MCF 10A (cell line): ENCODE data around the gene MED26. TPM values are rescaled to one million over a fixed set of nuclear protein-coding genes. Genes with fewer than 3 reads are reported as not detected.
A peak's percentile ranks its signal among the peaks of the same experiment; 100 is the strongest.

ENCODE experiments used
- BruUV-seq: library from RNA; stranded (reverse); fragments of 400-500 nt; replicated peaks from 2 replicates; lab custom pipeline; 2021; lab: Mats Ljungman, UMichigan
- CTCF ChIA-PET: fragments of 300-600 bp; sonication (Branson Sonifier 250); formaldehyde crosslinking; extraction: SDS; loops from one replicate; lab custom pipeline; 2021; ENCODE audit warnings: antibody characterized with exemption, inconsistent platforms; lab: Yijun Ruan, JAX
- POLR2A ChIA-PET: fragments of 300-600, 350-650 bp; sonication (Branson Sonifier 250); formaldehyde crosslinking; extraction: SDS; loops from one replicate; lab custom pipeline; 2020; ENCODE audit warnings: antibody characterized with exemption, inconsistent platforms; lab: Yijun Ruan, JAX
- DNase-seq: peaks from one replicate; pipeline ENCODE4 v3.0.0-alpha.2; 2018; ENCODE audit not compliant: unreplicated experiment
- H3K27ac Mint-ChIP-seq: one replicate; pipeline ENCODE4 v1.8.0; 2022; ENCODE audit warnings: mild to moderate bottlenecking, low read depth, mixed read lengths; ENCODE audit not compliant: unreplicated experiment
- H3K27me3 Mint-ChIP-seq: one replicate; pipeline ENCODE4 v1.8.0; 2022; ENCODE audit warnings: mixed read lengths; ENCODE audit not compliant: insufficient read depth, unreplicated experiment
- H3K36me3 Mint-ChIP-seq: one replicate; pipeline ENCODE4 v1.8.0; 2022; ENCODE audit warnings: mild to moderate bottlenecking, moderate library complexity, mixed read lengths; ENCODE audit not compliant: insufficient read depth, unreplicated experiment
- H3K4me1 Mint-ChIP-seq: one replicate; pipeline ENCODE4 v1.8.0; 2022; ENCODE audit warnings: mixed read lengths; ENCODE audit not compliant: insufficient read depth, unreplicated experiment
- H3K4me3 Mint-ChIP-seq: one replicate; pipeline ENCODE4 v1.8.0; 2022; ENCODE audit warnings: mild to moderate bottlenecking, moderate library complexity, mixed read lengths; ENCODE audit not compliant: unreplicated experiment
- H3K9me3 Mint-ChIP-seq: one replicate; pipeline ENCODE4 v1.8.0; 2022; ENCODE audit warnings: mixed read lengths; ENCODE audit not compliant: unreplicated experiment
- CTCF ChIP-seq: fragments of 200-600 bp; IDR thresholded peaks from one replicate; pipeline ENCODE4 v1.8.0; 2022; ENCODE audit warnings: antibody characterized with exemption, mild to moderate bottlenecking; ENCODE audit not compliant: unreplicated experiment
- intact Hi-C: fragments of 100-400 bp; cut with micrococcal nuclease; formaldehyde crosslinking; loops from 2 replicates; pipeline ENCODE4 v1.14.1; 2022
- total RNA-seq: library from RNA; stranded (reverse); gene quantifications from 2 replicates; pipeline ENCODE4 v1.2.3, GENCODE V29; 2022

MED26 gene
- total RNA-seq, 1 experiment from 2014 or later = 12.9 TPM

GRCh38 chr19:16608290-16608739 lies 19.7 kb downstream of the MED26 start:
- Mint-ChIP-seq H3K4me3 (peak overlapping the region; percentile 1), H3K27me3 (no peaks in the 10 kb centered on the region), H3K36me3 (peaks cover 13% of the 10 kb centered on the region), H3K4me1 (peaks cover 40% of the 10 kb centered on the region), H3K27ac (peak overlapping the region; percentile 74), H3K9me3 (no peaks in the 10 kb centered on the region)
- POLR2A ChIA-PET = interaction anchor here (0.7 to 3.7 kb wide), 9 partner anchors 10 to 67 kb away, joined by 3 to 13 read pairs (median 4); partner anchors contain the start of genes MED26 and TMEM38A
- DNase-seq = peak; percentile 69
- no peak for TF ChIP-seq CTCF
- CTCF ChIA-PET = interaction anchor here (0.7 to 1.3 kb wide), 3 partner anchors 24 to 329 kb away, joined by 3 to 5 read pairs (median 3); no protein-coding TSS in a partner anchor
- intact Hi-C loops = no loop called here
- no TSS peak for BruUV-seq

DNA sequence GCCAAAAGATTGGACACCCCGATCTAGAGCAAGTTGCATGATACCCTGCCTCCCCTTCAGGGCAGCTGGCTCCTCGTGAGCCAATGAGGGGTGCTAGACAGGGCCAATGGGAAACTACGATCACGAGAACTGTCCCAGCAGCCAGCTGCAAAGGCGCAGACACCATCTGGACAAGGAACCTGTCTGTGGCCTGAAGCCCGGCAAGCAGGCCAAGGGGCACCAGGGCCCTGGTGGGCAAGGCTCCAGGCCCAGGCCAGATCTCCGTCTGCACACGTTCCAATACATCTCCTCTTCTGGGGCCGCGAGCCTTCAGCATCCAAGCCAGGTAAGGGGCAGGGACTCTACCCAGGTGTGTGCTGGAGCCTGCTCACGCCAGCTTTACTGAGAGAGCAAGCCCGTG lies 20.2 kb downstream of the MED26 start:
- DNase-seq = no peak
- H3K4me3 Mint-ChIP-seq = peak overlapping the region; percentile 1
- peak overlapping the region; percentile 74 for H3K27ac Mint-ChIP-seq
- ChIA-PET CTCF (interaction anchor here (0.7 to 1.3 kb wide), 2 partner anchors 23 to 330 kb away, joined by 3 to 5 read pairs; no protein-coding TSS in a partner anchor), POLR2A (interaction anchor here (1.1 to 3.7 kb wide), 6 partner anchors 11 to 66 kb away, joined by 3 to 13 read pairs (median 4); partner anchors contain the start of genes MED26 and TMEM38A)
- intact Hi-C loops = no loop called here
- H3K27me3 Mint-ChIP-seq = no peaks in the 10 kb centered on the region
- no peaks in the 10 kb centered on the region for H3K9me3 Mint-ChIP-seq
- H3K4me1 Mint-ChIP-seq = peaks cover 35% of the 10 kb centered on the region
- TF ChIP-seq CTCF = no peak
- no TSS peak for BruUV-seq
- peaks cover 13% of the 10 kb centered on the region for H3K36me3 Mint-ChIP-seq

DNA sequence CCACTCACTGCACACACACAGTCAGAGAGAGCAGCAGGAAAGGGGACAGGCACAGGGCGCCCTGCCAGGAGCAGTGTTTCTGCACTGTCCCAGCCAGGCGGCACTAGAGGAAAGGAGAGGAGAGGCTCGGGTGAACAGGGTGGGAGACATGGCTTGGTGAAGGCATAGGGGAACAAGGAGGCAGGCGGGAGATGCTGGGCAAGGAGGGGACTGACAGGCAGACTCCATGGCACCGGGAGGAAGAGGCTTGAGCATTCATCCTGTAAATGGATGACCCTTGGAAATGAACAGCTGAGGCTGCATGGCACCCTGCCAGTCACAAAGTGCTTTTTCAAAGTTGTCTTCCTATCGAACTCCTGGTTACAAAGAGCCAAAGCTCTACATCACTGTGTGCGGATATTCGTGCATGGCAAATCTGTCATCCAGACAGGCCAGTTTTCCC lies 22.4 kb downstream of the MED26 start:
- H3K27ac Mint-ChIP-seq = peak overlapping the region; percentile 9
- no peak overlapping the region for H3K4me3 Mint-ChIP-seq
- H3K27me3 Mint-ChIP-seq = no peaks in the 10 kb centered on the region
- TF ChIP-seq CTCF = no peak
- peaks cover 13% of the 10 kb centered on the region for H3K36me3 Mint-ChIP-seq
- no TSS peak for BruUV-seq
- H3K4me1 Mint-ChIP-seq = peaks cover 20% of the 10 kb centered on the region
- no peak for DNase-seq
- no peaks in the 10 kb centered on the region for H3K9me3 Mint-ChIP-seq
- intact Hi-C loops = no loop called here
- CTCF ChIA-PET = interaction anchor here (0.7 kb wide), 1 partner anchor 195 kb away, joined by 3 read pairs; no protein-coding TSS in a partner anchor
- POLR2A ChIA-PET = interaction anchor here (0.7 to 3.7 kb wide), 2 partner anchors 23 to 64 kb away, joined by 4 to 13 read pairs; partner anchors contain the start of gene MED26

GRCh38 chr19:16605115-16605514 lies 22.9 kb downstream of the MED26 start:
- CTCF ChIA-PET = no interaction called here
- no peaks in the 10 kb centered on the region for H3K9me3 Mint-ChIP-seq
- H3K36me3 Mint-ChIP-seq = peaks cover 13% of the 10 kb centered on the region
- H3K4me1 Mint-ChIP-seq = peaks cover 17% of the 10 kb centered on the region
- H3K4me3 Mint-ChIP-seq = no peak overlapping the region
- no peaks in the 10 kb centered on the region for H3K27me3 Mint-ChIP-seq
- H3K27ac Mint-ChIP-seq = peak overlapping the region; percentile 9
- no peak for DNase-seq
- intact Hi-C loops = no loop called here
- POLR2A ChIA-PET = interaction anchor here (0.7 to 3.7 kb wide), 2 partner anchors 23 to 63 kb away, joined by 4 to 13 read pairs; partner anchors contain the start of gene MED26
- no TSS peak for BruUV-seq
- no peak for TF ChIP-seq CTCF
